Loucy (cell line): ENCODE data around the gene PLCL1.

ENCODE experiments used
- EZH2phosphoT487 ChIP-seq: fragments of 200-600 bp; IDR thresholded peaks from 2 replicates; pipeline ENCODE4 v1.6.1; 2018; ENCODE audit warnings: antibody characterized with exemption, mild to moderate bottlenecking, moderate library complexity, borderline replicate concordance
- TF ChIP-seq, protein P1 (sequence below): fragments of 200-600 bp; sonication (generic); conservative IDR thresholded peaks from 2 replicates; pipeline ENCODE4 v1.5.1; 2014; ENCODE audit warnings: mild to moderate bottlenecking, antibody characterized with exemption, low read length

DNA sequence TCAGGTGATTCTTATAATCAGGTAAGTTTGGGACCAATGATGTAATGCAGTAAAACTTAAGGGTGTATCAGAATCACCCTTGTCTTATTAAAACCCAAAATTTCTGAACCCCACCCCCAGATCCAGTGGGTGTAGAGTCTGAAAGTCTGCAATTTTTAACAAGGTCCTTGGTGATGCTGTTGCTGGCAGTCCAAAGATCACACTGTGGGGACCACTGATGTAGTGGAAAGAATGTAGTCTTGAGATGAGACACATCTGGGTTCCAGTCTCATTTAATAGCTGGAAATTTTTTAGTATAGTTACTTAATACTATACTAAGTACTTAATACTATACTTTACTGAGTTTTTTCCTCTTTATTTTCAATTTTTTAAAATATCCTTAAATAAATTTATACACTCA is 258.4 kb downstream of the PLCL1 start:
- TF ChIP-seq, protein P1, sequence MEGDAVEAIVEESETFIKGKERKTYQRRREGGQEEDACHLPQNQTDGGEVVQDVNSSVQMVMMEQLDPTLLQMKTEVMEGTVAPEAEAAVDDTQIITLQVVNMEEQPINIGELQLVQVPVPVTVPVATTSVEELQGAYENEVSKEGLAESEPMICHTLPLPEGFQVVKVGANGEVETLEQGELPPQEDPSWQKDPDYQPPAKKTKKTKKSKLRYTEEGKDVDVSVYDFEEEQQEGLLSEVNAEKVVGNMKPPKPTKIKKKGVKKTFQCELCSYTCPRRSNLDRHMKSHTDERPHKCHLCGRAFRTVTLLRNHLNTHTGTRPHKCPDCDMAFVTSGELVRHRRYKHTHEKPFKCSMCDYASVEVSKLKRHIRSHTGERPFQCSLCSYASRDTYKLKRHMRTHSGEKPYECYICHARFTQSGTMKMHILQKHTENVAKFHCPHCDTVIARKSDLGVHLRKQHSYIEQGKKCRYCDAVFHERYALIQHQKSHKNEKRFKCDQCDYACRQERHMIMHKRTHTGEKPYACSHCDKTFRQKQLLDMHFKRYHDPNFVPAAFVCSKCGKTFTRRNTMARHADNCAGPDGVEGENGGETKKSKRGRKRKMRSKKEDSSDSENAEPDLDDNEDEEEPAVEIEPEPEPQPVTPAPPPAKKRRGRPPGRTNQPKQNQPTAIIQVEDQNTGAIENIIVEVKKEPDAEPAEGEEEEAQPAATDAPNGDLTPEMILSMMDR: no peak
- no peak for TF ChIP-seq EZH2phosphoT487
